Iris pigment epithelial cell (primary cell): ENCODE results near the gene SCRN1.

Source experiments
- DNase-seq: peaks from one replicate; pipeline ENCODE4 v3.0.0-alpha.2; 2011; ENCODE audit warnings: low read depth

The SCRN1 gene

GRCh38 chr7:29926741-29927140 lies 62.9 kb downstream of the SCRN1 start:
- no peak for DNase-seq

GRCh38 chr7:29926216-29926615 lies 63.4 kb downstream of the SCRN1 start:
- DNase-seq = no peak

GRCh38 chr7:29924684-29925083 lies 64.9 kb downstream of the SCRN1 start:
- DNase-seq = no peak

- DNase-seq = no peak
Observed at GRCh38 chr7:29924006-29924405, 65.6 kb downstream of the SCRN1 start.

GRCh38 chr7:29922921-29923700 lies 66.5 kb downstream of the SCRN1 start:
- DNase-seq = no peak

- DNase-seq = peak; percentile 61
Observed at GRCh38 chr7:29921404-29922010, 68.1 kb downstream of the SCRN1 start.

- DNase-seq = no peak
Observed at GRCh38 chr7:29920491-29920890, 69.1 kb downstream of the SCRN1 start.

- no peak for DNase-seq
Observed at GRCh38 chr7:29919790-29920189, 69.8 kb downstream of the SCRN1 start.

GRCh38 chr7:29918850-29919249 lies 70.8 kb downstream of the SCRN1 start:
- no peak for DNase-seq

- DNase-seq = no peak
Observed at GRCh38 chr7:29917641-29918040, 72.0 kb downstream of the SCRN1 start.

GRCh38 chr7:29915481-29916215 lies 74.0 kb downstream of the SCRN1 start:
- peak; percentile 17 for DNase-seq

GRCh38 chr7:29914180-29914579 lies 75.4 kb downstream of the SCRN1 start:
- no peak for DNase-seq

- DNase-seq = no peak
Observed at GRCh38 chr7:29906200-29907022, 83.2 kb downstream of the SCRN1 start.

GRCh38 chr7:29900745-29901144 lies 88.9 kb downstream of the SCRN1 start:
- DNase-seq = no peak

GRCh38 chr7:29898301-29898700 lies 91.3 kb downstream of the SCRN1 start:
- no peak for DNase-seq

GRCh38 chr7:29896685-29897411 lies 92.8 kb downstream of the SCRN1 start:
- peak; percentile 29 for DNase-seq

- DNase-seq = no peak
Observed at GRCh38 chr7:29895559-29895958, 94.0 kb downstream of the SCRN1 start.

- DNase-seq = no peak
Observed at GRCh38 chr7:29894256-29894655, 95.3 kb downstream of the SCRN1 start.

- DNase-seq = no peak
Observed at GRCh38 chr7:29893351-29893965, 96.1 kb downstream of the SCRN1 start.

GRCh38 chr7:29892231-29892630 lies 97.4 kb downstream of the SCRN1 start:
- DNase-seq = no peak

GRCh38 chr7:29891766-29892165 lies 97.8 kb downstream of the SCRN1 start:
- no peak for DNase-seq
